Activated naive CD4-positive, alpha-beta T cell treated with anti-CD3 and anti-CD28 coated beads, Interleukin-2, amount 50 U/mL, for 16 hours (primary cell): ENCODE measurements around the gene LRFN3.
"Not testable (repeated sequence)": the region's sequence is repeated elsewhere in the genome, so short reads cannot be mapped to it uniquely, and the experiment has no call there.

Experiments used
- DNase-seq: peaks from one replicate; pipeline ENCODE4 v3.0.0-alpha.2; 2020

LRFN3 gene

DNA sequence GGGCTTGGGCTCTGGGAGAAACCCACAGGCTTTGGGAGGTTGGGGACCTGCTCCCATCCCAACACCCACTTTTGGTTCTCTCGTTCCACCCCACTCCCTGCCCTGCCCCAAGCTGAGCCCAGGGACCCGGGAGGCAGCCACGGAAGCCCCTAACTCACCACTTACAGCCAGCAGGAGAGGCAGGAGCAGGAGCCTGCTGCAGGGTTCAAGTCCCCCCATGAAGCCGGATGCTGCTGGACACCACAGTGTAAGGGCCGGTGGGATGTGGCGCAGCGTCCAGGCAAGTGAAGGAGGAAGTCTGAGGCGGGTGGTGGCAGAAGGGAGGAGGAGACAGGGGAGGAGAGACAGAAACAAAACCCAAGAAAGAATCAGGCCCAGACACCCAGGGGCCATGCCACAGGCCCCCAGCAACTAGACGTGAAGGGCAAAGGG lies 28.1 kb upstream of the LRFN3 start, which contains the start of gene TYROBP:
Gene TYROBP, minus strand, starts transcription at position 286 of the 432 bp plus-strand sequence. Its CDS starts 67 bp downstream, at position 219.
- DNase-seq: no peak

- DNase-seq: no peak
Measured at GRCh38 chr19:35908973-35909683, 27.0 kb upstream of the LRFN3 start.

DNA sequence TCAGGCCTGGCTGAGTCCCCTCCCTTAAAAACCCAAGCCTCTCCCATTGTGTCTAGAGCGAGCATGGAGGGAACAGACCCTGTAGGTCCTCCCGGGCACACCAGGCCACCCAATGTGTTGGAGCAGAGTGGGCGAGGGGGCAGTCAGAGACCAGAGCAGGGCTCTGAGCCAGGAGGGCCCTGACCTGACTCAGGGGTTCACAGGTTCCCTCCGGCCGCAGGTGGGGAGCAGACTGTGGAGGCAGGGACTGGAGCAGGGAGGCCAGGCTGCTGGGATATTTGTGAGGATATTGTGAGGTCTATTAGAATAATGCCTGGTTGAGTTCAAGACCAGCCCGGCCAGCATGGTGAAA lies 26.5 kb upstream of the LRFN3 start:
- DNase-seq: no peak

DNA sequence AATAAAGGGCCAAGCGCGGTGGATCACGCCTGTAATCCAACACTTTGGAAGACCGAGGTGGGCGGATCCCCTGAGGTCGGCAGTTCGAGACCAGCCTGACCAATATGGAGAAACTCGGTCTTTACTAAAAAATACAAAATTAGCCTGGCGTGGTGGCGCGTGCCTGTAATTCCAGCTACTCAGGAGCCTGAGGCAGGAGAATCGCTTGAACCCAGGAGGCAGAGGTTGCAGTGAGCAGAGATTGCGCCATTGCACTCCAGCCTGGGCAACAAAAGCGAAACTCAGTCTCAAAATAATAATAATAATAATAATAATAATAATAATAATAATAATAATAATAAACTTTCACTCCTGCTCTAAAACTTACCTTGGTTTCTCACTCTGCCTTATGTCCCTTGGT lies 25.8 kb upstream of the LRFN3 start:
- DNase-seq: not testable (repeated sequence)

DNA sequence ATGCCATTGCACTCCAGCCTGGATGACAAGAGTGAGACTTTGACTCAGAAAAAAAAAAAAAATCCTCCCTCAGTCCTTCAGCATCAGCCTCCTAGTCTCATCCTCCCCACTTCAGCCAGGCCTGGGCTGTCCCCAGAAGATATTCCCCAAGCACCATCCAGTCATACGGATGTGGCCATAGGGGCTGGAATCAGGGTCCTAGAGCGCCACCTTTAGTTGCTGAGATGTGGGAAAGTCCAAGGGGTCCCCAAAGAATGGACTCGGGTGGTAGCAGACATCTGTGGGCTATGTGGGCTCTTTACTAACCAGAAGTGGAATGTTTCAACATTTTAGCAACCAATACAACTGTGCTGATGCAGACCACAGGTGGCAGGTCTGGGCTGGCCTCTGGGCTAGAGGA lies 25.0 kb upstream of the LRFN3 start:
- DNase-seq: no peak

DNA sequence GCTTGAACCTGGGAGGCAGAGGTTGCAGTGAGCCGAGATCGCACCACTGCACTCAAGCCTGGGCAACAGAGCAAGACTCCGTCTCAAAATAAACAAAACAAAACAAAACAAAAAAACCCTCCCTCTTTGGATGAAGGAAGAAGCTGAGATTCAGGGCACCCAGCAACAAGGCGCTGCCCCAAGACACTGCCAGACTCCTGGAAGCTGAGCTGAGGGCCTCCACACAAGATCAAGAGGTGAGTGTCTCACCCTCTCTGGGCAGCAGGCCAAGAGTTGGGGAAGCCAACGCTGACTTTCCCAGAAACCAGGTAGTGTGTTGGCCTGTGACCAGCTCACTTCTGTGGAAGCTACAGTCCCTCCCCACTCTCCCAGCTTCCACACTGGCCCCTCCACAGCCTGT lies 24.4 kb upstream of the LRFN3 start:
- DNase-seq: no peak

GRCh38 chr19:35913589-35913988 lies 22.6 kb upstream of the LRFN3 start:
- DNase-seq: no peak

DNA sequence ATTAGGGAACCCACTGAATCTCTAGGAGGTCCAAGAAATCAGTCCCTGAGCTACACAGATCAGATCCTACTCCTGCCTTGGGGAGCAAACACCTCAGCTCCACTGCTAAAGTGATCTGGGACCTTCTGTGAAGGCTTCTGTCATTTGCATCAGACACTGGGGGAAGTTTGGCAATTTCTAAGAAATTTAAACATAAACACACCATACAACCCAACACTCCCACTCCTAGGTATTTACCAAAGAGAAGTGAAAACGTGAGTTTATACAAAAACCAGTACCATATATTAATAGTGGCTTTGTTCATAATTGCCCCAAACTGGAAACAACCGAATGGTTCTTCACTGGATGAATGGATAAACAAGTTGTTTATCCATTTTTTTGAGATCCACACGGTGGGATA lies 20.7 kb upstream of the LRFN3 start:
- DNase-seq: no peak

DNA sequence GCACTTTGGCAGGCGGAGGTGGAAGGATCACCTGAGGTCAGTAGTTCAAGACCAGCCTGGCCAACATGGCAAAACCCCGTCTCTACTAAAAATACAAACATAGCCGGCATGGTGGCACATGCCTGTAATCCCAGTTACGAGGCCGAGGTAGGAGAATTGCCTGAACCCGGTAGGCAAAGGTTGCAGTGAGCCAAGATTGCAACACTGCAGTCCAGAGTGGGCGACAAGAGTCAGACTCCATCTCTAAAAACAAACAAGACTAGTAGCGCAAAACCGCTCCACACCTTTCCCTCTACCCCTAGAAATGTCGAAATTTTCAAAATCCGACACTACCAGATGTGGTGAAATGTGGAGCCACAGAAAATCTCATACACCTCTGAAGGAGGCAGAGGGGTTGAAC lies 16.9 kb upstream of the LRFN3 start:
- no peak for DNase-seq

DNA sequence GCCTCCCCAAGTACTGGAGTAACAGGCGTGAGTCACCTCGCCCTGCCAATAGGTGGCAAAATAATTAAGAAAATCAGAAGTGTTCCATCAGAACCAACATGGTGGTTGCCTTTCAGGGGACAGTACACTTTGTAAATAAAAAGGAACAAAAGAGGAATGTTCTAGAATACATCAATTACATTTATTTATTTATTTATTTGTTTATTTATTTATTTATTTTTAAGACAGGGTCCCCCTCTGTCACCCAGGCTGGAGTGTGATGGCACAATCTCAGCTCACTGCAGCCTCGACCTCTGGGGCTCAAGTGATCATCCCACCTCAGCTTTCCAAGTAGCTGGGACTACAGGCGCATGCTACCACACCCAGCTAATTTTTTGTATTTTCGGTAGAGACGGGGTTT lies 15.2 kb upstream of the LRFN3 start:
- DNase-seq: no peak

DNA sequence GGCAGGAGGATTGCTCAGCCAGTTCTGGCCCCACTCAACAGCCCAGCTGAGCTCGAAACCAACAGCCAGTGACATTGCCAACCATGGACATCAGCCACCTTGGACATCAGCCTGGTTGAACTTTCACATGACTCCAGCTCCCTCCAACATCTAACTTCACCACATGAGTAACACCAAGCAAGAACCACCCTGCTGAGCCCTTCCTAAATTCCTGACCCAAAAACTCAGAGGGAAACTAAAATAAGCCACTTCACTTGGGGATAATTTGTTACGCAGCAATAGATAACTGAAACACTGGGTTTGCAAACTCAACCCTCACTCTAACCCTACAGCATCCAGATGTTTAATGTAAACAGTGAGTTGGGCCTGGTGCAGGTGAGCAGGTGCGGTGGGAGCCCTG lies 10.7 kb upstream of the LRFN3 start:
- DNase-seq: no peak

DNA sequence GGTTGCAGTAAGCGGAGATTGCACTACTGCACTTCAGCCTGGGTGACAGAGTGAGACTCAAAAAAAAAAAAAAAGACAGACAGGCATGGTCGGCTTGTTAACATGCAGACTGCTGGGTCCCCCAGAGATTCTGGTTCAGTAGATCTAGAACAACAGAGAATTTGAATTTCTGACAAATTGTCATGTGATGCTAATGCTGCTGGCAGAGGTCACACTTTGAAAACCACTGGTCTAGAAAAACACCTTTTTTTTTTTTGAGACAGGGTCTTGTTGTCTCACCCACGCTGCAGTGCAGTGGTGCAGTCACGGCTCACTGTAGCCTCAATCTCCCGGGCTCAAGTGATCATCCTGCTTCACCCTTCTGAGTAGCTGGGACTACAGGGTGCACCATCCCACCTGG lies 7.7 kb upstream of the LRFN3 start:
- DNase-seq: no peak

GRCh38 chr19:35929876-35930275 lies 6.3 kb upstream of the LRFN3 start:
- DNase-seq: no peak

- DNase-seq: peak; percentile 99
Measured at GRCh38 chr19:35931161-35931873, 4.9 kb upstream of the LRFN3 start.

DNA sequence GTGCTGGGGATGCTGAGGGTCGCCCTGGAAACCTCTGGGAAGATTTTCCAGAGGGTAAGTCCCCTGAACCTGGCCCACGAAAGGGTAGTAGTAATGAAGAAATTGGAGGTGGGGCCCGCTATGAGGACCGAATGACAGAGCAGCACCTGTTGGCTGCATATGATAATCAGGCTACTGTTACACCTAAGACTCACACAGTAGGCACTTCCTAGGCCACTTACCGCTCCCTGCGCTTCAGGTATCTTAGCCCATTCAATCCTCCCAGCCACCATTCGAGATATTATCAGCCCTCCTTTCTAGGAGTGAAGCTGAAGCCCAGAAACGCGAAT lies 4.3 kb upstream of the LRFN3 start:
- DNase-seq: no peak

DNA sequence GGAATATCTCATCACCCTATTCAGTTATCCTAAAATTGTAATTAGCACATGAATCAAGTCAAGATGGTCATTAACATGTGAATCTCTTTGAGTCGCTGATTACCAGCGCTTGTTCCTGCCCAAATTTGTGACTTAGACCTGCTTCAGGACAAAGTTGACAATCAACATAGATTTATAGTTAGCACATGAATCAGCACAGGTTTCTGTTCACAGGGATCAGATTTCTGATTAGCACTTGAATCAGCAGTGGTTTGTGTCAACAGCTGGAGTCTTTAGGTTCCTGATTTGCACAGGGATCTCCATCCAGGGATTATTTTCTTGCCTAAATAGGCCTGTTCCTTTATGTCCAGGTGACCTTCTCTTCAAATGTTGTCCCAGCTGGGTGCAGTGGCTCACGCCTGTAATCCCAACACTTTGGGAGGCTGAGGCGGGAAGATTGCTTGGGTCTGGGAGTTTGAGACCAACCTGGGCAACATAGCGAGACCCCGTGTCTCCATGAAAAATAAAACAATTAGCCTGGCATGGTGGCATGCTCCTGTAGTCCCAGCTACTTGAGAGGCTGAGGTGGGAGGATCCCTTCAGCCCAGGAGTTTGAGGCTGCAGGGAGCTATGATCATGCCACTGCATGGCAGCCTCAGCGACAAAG lies 3.8 kb upstream of the LRFN3 start:
- no peak for DNase-seq

- DNase-seq: no peak
Measured at GRCh38 chr19:35936738-35937268, 629 bp downstream of the LRFN3 start.

DNA sequence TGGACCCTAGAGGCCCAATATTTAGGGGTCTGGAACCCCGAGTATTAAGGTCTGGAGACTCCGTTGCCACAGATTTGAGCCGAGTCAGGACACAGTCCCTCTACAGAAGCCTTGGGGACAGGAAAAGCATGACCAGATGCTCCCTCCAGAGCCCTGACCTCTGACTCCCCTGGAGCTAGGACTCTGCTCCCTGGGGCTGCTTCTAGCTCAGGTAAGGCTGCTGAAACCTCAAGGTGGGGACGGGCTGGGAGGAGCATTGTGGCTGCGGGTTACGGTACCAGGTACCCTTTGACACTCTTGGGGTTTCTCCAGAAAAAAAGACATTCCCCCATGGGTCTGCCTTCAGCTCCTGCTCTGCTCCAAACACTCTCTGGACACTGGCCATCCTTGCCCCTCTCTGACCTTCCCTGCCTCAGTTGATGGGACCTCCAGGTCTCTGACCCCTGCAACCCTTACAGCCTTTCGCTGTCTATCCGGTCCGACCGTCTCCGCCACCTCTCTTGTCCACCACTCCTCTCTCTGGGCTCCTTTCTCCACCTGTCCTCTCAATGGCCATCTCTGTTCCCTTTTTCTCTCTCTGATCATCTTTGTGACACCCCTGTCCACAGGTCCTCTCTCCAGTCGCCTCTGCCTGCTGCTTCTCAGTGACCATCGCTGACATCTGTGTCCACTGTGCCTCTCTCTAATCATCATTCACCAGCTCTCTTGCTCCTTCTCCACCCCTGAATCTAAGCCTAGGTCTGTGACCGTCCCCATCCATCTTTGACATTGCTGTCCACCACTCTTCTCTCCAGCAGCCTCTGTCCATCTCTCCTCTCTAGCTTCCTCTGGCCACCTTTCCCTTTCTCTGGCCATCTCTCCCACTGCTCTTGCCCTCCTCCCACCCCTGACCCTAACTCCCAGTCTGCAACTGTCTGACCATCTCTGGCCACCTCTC lies 1.4 kb downstream of the LRFN3 start:
- no peak for DNase-seq

DNA sequence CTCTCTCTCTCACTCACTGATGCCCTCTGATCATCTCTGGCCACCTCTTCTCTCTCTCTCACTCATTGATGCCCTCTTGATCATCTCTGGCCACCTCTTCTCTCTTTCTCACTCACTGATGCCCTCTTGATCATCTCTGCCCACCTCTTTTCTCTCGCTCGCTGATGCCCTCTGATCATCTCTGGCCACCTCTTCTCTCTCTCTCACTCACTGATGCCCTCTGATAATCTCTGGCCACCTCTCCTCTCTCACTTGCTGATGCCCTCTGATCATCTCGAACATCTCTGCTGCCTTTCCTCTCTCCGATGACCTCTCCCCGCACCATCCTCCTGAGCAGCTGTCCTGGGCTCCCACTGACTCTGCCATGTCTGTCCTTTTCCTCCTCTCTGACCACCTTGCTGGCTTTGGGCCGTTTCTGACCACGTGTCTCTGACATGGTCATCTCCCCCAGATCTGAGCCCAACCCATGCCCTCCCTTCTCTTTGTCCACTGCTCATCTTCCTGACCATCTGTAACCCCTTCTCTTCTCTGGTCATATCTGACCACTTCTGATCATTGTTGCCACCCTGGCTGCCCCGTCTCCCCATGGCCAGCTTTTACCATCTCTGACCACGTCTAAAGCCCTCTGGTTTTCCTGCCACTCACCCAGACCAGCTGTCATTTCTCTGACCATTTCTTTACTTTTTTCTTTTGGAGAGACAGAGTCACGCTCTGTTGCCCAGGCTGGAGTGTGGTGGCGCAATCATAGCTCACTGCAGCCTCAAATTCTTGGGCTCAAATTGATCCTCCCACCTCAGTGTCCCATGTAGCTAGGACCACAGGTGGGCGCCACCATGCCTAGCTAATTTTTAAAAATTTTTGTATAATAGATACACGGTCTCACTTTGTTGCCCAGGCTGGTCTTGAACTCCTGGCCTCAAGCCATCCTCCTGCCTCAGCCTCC lies 2.4 kb downstream of the LRFN3 start:
- no peak for DNase-seq

- no peak for DNase-seq
Measured at GRCh38 chr19:35939307-35940077, 3.3 kb downstream of the LRFN3 start.
